GM12878 (cell line): ENCODE measurements around the gene ANKRD6. TPM values are rescaled to one million over a fixed set of nuclear protein-coding genes. Genes with fewer than 3 reads are reported as not detected.

Experiments used
- ATAC-seq: fragments of 200-7000 bp; cut with Tn5 transposase; 3 replicates; pipeline ENCODE4 v1.9.1; 2020; ENCODE audit warnings: mild to moderate bottlenecking, moderate library complexity
- BruUV-seq: library from RNA; stranded (reverse); fragments of 400-500 nt; replicated peaks from 2 replicates; lab custom pipeline; 2021; lab: Mats Ljungman, UMichigan
- CTCF ChIA-PET: fragments of 300-600 bp; sonication (Branson Sonifier 250); formaldehyde crosslinking; extraction: SDS; loops from one replicate; lab custom pipeline; 2021; ENCODE audit warnings: inconsistent platforms; lab: Yijun Ruan, JAX
- POLR2A ChIA-PET: fragments of 350-600 bp; formaldehyde crosslinking; extraction: SDS; loops from one replicate; lab custom pipeline; 2021; ENCODE audit warnings: inconsistent platforms; lab: Charles Lee
- RAD21 ChIA-PET: fragments of 300-600 bp; sonication (Branson Sonifier 250); formaldehyde crosslinking; loops from one replicate; lab custom pipeline; 2023; ENCODE audit warnings: antibody characterized with exemption; ENCODE audit not compliant: unreplicated experiment; lab: Charles Lee
- SMC1A ChIA-PET: fragments of 300-600 bp; sonication (Branson Sonifier 250); formaldehyde crosslinking; loops from one replicate; lab custom pipeline; 2023; ENCODE audit not compliant: unreplicated experiment, uncharacterized antibody; lab: Charles Lee
- DNase-seq: peaks from one replicate; pipeline ENCODE4 v3.0.0-alpha.2; 2011; ENCODE audit warnings: low read depth, low spot score
- FAIRE-seq: peaks from 3 replicates; lab custom pipeline; 2011; peaks lifted over from hg19 to GRCh38; lab: Jason Lieb, UNC
- H2AFZ ChIP-seq: 2 replicates; pipeline ENCODE4 v1.6.0; 2011; ENCODE audit warnings: low read depth, low read length, control low read depth; ENCODE audit not compliant: control insufficient read depth
- H3K27ac ChIP-seq: 2 replicates; pipeline ENCODE4 v1.5.1; 2011; ENCODE audit warnings: control low read depth; ENCODE audit not compliant: control insufficient read depth, insufficient read depth
- H3K27me3 ChIP-seq, 2 experiments: replicated peaks in 1 of 2; 2 replicates each; pipeline versions ENCODE4 v1.6.0 to v1.6.1; 2011; ENCODE audit warnings: low read length in 1 of 2; ENCODE audit not compliant: control insufficient read depth in 2 of 2, insufficient read depth in 2 of 2
- H3K36me3 ChIP-seq, 2 experiments: 2 replicates each; pipeline ENCODE4 v1.5.1; 2011; ENCODE audit warnings: low read length in 1 of 2; ENCODE audit not compliant: control insufficient read depth in 2 of 2, insufficient read depth in 2 of 2
- H3K4me1 ChIP-seq: 2 replicates; pipeline ENCODE4 v1.6.1; 2011; ENCODE audit warnings: mild to moderate bottlenecking, low read length, moderate library complexity, mixed read lengths; ENCODE audit not compliant: control insufficient read depth, insufficient read depth
- H3K4me2 ChIP-seq: 2 replicates; pipeline ENCODE4 v1.6.0; 2011; ENCODE audit warnings: control low read depth; ENCODE audit not compliant: control insufficient read depth, insufficient read depth
- H3K4me3 ChIP-seq: fragments of 200-600 bp; sonication (generic); 2 replicates; pipeline ENCODE4 v1.5.1; 2016
- H3K79me2 ChIP-seq: 2 replicates; pipeline ENCODE4 v1.6.0; 2011; ENCODE audit warnings: low read length; ENCODE audit not compliant: control insufficient read depth, insufficient read depth
- H3K9ac ChIP-seq: 2 replicates; pipeline ENCODE4 v1.8.0; 2011; ENCODE audit warnings: low read length, control low read depth, mixed read lengths; ENCODE audit not compliant: control insufficient read depth, insufficient read depth
- H3K9me3 ChIP-seq: replicated peaks from 3 replicates; pipeline ENCODE4 v1.5.1; 2011; ENCODE audit warnings: mild to moderate bottlenecking, low read length; ENCODE audit not compliant: control insufficient read depth, insufficient read depth
- H4K20me1 ChIP-seq: 2 replicates; pipeline ENCODE4 v1.6.0; 2011; ENCODE audit not compliant: control insufficient read depth, insufficient read depth
- EP300 ChIP-seq, 2 experiments: fragments of 150-350 bp in 1 of 2; IDR thresholded peaks; 2 replicates each; pipeline ENCODE4 v1.6.1; 2011 to 2012; ENCODE audit warnings: low read depth in 2 of 2, low read length in 2 of 2, borderline replicate concordance in 1 of 2, improper control_type of control experiment in 1 of 2, inconsistent platforms in 1 of 2; ENCODE audit not compliant: control insufficient read depth in 1 of 2
- JUNB ChIP-seq: IDR thresholded peaks from 2 replicates; pipeline ENCODE4 v1.6.1; 2016; ENCODE audit warnings: antibody characterized with exemption, mild to moderate bottlenecking
- MEF2B ChIP-seq: fragments of 450-650 bp; IDR thresholded peaks from 2 replicates; pipeline ENCODE4 v1.6.1; 2018; ENCODE audit warnings: mild to moderate bottlenecking, moderate library complexity; ENCODE audit not compliant: partially characterized antibody, poor library complexity, severe bottlenecking
- RB1 ChIP-seq: fragments of 450-650 bp; formaldehyde crosslinking; IDR thresholded peaks from 2 replicates; pipeline ENCODE4 v1.6.1; 2017; ENCODE audit warnings: mild to moderate bottlenecking, borderline replicate concordance
- RUNX3 ChIP-seq: IDR thresholded peaks from 2 replicates; pipeline ENCODE4 v1.6.1; 2012; ENCODE audit warnings: low read length, inconsistent platforms
- SIX5 ChIP-seq: IDR thresholded peaks from 2 replicates; pipeline ENCODE4 v1.6.1; 2011; ENCODE audit warnings: mild to moderate bottlenecking, low read depth, low read length, moderate library complexity; ENCODE audit not compliant: severe bottlenecking
- SPI1 ChIP-seq: IDR thresholded peaks from 2 replicates; pipeline ENCODE4 v1.6.1; 2011; ENCODE audit warnings: low read depth, mild to moderate bottlenecking, low read length, moderate library complexity, borderline replicate concordance; ENCODE audit not compliant: insufficient read depth
- STAT3 ChIP-seq: IDR thresholded peaks from 2 replicates; pipeline ENCODE4 v1.6.1; 2011; ENCODE audit warnings: low read depth, low read length, improper control_type of control experiment
- TAF1 ChIP-seq: IDR thresholded peaks from 2 replicates; pipeline ENCODE4 v1.6.1; 2011; ENCODE audit warnings: mild to moderate bottlenecking, low read depth, low read length, borderline replicate concordance
- TCF12 ChIP-seq: IDR thresholded peaks from 2 replicates; pipeline ENCODE4 v1.6.1; 2011; ENCODE audit warnings: low read depth, mild to moderate bottlenecking, low read length
- WGBS: methylation state at CpG from one replicate; pipeline ENCODE4 v1.1.6; 2016; ENCODE audit warnings: low lambda C conversion rate; ENCODE audit not compliant: insufficient replicate concordance, insufficient coverage; ENCODE audit errors: missing lambda C conversion rate; 5-methylcytosine and 5-hydroxymethylcytosine counted together
- in situ Hi-C: fragments of 300-500 bp; cut with MboI; formaldehyde crosslinking; loops from 9 replicates; pipeline ENCODE4 v1.14.3; 2018; ENCODE audit warnings: mixed read lengths
- intact Hi-C: fragments of 100-400 bp; cut with micrococcal nuclease; formaldehyde crosslinking; loops from one replicate; pipeline ENCODE4 v1.14.2; 2022; ENCODE audit not compliant: unreplicated experiment
- polyA plus RNA-seq, 11 experiments: library from polyadenylated mRNA; depleted of rRNA in 4 of 11; unstranded in 6 of 11; stranded (reverse) in 5 of 11; fragments of >200 nt; fragmentation: Nextera tagmentation in 4 of 11; fragmentation: Illumina TruSeq in 1 of 11; extraction: Ambion mirVana in 4 of 11; extraction: Trizol in 1 of 11; gene quantifications; 1 replicate in 1 of 11; 2 replicates in 10 of 11; pipeline versions ENCODE4 v1.2.1 to v1.2.3, GENCODE V29; 2011 to 2016; ENCODE audit warnings: inconsistent platforms in 2 of 11, missing spikeins in 2 of 11, low read depth in 1 of 11
- total RNA-seq, 4 experiments: library from RNA; depleted of rRNA in 3 of 4; stranded (reverse); fragments of >200 nt in 3 of 4; fragmentation: Illumina TruSeq in 1 of 4; extraction: Trizol in 1 of 4; gene quantifications; 2 replicates each; pipeline versions ENCODE4 v1.2.1 to v1.2.3, GENCODE V29; 2013 to 2021
- TF ChIP-seq, protein P1 (sequence below): fragments of 450-650 bp; formaldehyde crosslinking; IDR thresholded peaks from 2 replicates; pipeline ENCODE4 v1.4.0; 2022; ENCODE audit warnings: mild to moderate bottlenecking, moderate library complexity
- TF ChIP-seq, protein P2 (sequence below): fragments of 450-650 bp; formaldehyde crosslinking; IDR thresholded peaks from 2 replicates; pipeline ENCODE4 v1.5.0; 2022; ENCODE audit warnings: mild to moderate bottlenecking, missing genetic modification characterization
- TF ChIP-seq, protein P3 (sequence below): fragments of 450-650 bp; IDR thresholded peaks from 2 replicates; pipeline ENCODE4 v1.6.1; 2014; ENCODE audit warnings: mild to moderate bottlenecking

ANKRD6 gene
- total and polyA plus RNA-seq, 10 of the 15 experiments (the other 5 are each of a cell fraction or from before 2014, with no cell fraction given): 0.03 to 0.90 (median 0.38) TPM

DNA sequence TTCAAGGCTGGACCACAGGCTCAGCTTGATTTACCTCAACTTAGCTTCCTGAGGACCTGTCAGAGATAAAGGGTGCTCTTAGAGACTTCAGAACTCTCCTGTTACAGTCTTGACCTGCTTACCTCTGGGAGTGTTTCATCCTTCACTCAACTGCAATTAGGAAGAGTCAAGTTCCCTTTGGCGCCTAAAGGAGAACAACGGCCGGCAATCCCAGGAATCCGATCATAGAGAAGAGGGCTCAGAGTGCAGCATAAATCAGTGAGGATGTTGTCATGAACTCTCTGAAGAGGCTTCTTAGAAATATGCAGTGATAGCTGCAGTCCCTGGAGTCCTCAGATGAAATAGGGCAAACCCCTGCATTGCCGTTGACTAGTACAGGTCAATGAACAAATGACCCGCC, 169.2 kb downstream of the ANKRD6 start (continued):
- TF ChIP-seq, protein P1, sequence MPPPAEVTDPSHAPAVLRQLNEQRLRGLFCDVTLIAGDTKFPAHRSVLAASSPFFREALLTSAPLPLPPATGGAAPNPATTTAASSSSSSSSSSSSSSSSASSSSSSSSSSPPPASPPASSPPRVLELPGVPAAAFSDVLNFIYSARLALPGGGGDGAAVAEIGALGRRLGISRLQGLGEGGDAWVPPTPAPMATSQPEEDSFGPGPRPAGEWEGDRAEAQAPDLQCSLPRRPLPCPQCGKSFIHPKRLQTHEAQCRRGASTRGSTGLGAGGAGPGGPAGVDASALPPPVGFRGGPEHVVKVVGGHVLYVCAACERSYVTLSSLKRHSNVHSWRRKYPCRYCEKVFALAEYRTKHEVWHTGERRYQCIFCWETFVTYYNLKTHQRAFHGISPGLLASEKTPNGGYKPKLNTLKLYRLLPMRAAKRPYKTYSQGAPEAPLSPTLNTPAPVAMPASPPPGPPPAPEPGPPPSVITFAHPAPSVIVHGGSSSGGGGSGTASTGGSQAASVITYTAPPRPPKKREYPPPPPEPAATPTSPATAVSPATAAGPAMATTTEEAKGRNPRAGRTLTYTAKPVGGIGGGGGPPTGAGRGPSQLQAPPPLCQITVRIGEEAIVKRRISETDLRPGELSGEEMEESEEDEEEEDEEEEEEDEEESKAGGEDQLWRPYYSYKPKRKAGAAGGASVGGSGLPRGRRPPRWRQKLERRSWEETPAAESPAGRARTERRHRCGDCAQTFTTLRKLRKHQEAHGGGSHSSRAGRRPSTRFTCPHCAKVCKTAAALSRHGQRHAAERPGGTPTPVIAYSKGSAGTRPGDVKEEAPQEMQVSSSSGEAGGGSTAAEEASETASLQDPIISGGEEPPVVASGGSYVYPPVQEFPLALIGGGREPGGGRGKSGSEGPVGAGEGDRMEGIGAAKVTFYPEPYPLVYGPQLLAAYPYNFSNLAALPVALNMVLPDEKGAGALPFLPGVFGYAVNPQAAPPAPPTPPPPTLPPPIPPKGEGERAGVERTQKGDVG: no peak
- TF ChIP-seq SIX5: no peak
- TF ChIP-seq TAF1: no peak
- TF ChIP-seq, protein P2, sequence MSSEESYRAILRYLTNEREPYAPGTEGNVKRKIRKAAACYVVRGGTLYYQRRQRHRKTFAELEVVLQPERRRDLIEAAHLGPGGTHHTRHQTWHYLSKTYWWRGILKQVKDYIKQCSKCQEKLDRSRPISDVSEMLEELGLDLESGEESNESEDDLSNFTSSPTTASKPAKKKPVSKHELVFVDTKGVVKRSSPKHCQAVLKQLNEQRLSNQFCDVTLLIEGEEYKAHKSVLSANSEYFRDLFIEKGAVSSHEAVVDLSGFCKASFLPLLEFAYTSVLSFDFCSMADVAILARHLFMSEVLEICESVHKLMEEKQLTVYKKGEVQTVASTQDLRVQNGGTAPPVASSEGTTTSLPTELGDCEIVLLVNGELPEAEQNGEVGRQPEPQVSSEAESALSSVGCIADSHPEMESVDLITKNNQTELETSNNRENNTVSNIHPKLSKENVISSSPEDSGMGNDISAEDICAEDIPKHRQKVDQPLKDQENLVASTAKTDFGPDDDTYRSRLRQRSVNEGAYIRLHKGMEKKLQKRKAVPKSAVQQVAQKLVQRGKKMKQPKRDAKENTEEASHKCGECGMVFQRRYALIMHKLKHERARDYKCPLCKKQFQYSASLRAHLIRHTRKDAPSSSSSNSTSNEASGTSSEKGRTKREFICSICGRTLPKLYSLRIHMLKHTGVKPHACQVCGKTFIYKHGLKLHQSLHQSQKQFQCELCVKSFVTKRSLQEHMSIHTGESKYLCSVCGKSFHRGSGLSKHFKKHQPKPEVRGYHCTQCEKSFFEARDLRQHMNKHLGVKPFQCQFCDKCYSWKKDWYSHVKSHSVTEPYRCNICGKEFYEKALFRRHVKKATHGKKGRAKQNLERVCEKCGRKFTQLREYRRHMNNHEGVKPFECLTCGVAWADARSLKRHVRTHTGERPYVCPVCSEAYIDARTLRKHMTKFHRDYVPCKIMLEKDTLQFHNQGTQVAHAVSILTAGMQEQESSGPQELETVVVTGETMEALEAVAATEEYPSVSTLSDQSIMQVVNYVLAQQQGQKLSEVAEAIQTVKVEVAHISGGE: no peak
- no peak for TF ChIP-seq TCF12
- TF ChIP-seq, all 136 proteins: peak for 0

- Histone ChIP-seq H3K79me2 (no peaks in the 10 kb centered on the region), H3K4me1 (no peaks in the 10 kb centered on the region), H3K36me3 (no peaks in the 10 kb centered on the region; a peak in 1 of 4 replicates), H4K20me1 (no peaks in the 10 kb centered on the region), H3K9me3 (no peaks in the 10 kb centered on the region), H2AFZ (no peak overlapping the region), H3K4me2 (no peak overlapping the region), H3K4me3 (no peak overlapping the region), H3K27me3 (no peaks in the 10 kb centered on the region), H3K27ac (no peak overlapping the region), H3K9ac (no peak overlapping the region)
- ATAC-seq (no peak), FAIRE-seq (no peak), DNase-seq (no peak)
- in situ Hi-C loops: no loop called here
- ChIA-PET RAD21 (interaction anchor here (0.7 kb wide), 1 partner anchor 20 kb away, joined by 3 read pairs; no protein-coding TSS in a partner anchor), CTCF (interaction anchor here (0.7 to 2.1 kb wide), 6 partner anchors 11 to 239 kb away, joined by 3 to 7 read pairs (median 4); no protein-coding TSS in a partner anchor), SMC1A (interaction anchor here (1.8 kb wide), 1 partner anchor 232 kb away, joined by 5 read pairs; no protein-coding TSS in a partner anchor), POLR2A (no interaction called here)
- BruUV-seq: no TSS peak
- 74% methylated on average over 5 of the region's 5 CpGs for WGBS
- intact Hi-C loops: no loop called here
- TF ChIP-seq SPI1: no peak
- TF ChIP-seq EP300 (IDR thresholded peaks at IDR 0.05; ENCODE audit: borderline replicate concordance in 1 of 2, control insufficient read depth in 1 of 2, low read depth in 2 of 2, low read length in 2 of 2): no peak
- TF ChIP-seq RB1: no peak
- no peak for TF ChIP-seq RUNX3
- TF ChIP-seq, protein P3, sequence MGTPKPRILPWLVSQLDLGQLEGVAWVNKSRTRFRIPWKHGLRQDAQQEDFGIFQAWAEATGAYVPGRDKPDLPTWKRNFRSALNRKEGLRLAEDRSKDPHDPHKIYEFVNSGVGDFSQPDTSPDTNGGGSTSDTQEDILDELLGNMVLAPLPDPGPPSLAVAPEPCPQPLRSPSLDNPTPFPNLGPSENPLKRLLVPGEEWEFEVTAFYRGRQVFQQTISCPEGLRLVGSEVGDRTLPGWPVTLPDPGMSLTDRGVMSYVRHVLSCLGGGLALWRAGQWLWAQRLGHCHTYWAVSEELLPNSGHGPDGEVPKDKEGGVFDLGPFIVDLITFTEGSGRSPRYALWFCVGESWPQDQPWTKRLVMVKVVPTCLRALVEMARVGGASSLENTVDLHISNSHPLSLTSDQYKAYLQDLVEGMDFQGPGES: no peak
- TF ChIP-seq STAT3: no peak
- TF ChIP-seq MEF2B: no peak
- TF ChIP-seq JUNB: no peak
Observed at GRCh38 chr6:89604653-89605052, 171.7 kb downstream of the ANKRD6 start.
